CD4-positive, alpha-beta T cell treated with Interleukin-21 for 1 hour (primary cell): ENCODE data around the gene FCN2.

Source experiments
- DNase-seq: peaks from one replicate; pipeline ENCODE4 v3.0.0-alpha.2; 2020

FCN2 gene

GRCh38 chr9:134913041-134913712 is 32.6 kb downstream of the FCN2 start:
- DNase-seq = no peak

GRCh38 chr9:134913713-134914500 is 33.3 kb downstream of the FCN2 start:
- DNase-seq = no peak

- no peak for DNase-seq
Measured at GRCh38 chr9:134914501-134914834, 33.9 kb downstream of the FCN2 start.

GRCh38 chr9:134915046-134915985 is 34.7 kb downstream of the FCN2 start:
- no peak for DNase-seq

GRCh38 chr9:134916161-134916665 is 35.6 kb downstream of the FCN2 start:
- DNase-seq = no peak

GRCh38 chr9:134917431-134918373 is 37.1 kb downstream of the FCN2 start, which contains the start of gene FCN1:
FCN1 (minus strand) TSS chr9:134917912; CDS start chr9:134917871, 41 bp downstream.
- DNase-seq = no peak

GRCh38 chr9:134918646-134919045 is 38.0 kb downstream of the FCN2 start:
- DNase-seq = no peak

- no peak for DNase-seq
Measured at GRCh38 chr9:134919303-134919702, 38.7 kb downstream of the FCN2 start.

GRCh38 chr9:134922066-134922931 is 41.7 kb downstream of the FCN2 start:
- DNase-seq = no peak

- DNase-seq = no peak
Measured at GRCh38 chr9:134922932-134923240, 42.3 kb downstream of the FCN2 start.

- DNase-seq = no peak
Measured at GRCh38 chr9:134923466-134923865, 42.9 kb downstream of the FCN2 start.

GRCh38 chr9:134925011-134925511 is 44.5 kb downstream of the FCN2 start:
- no peak for DNase-seq

- DNase-seq = no peak
Measured at GRCh38 chr9:134928436-134929192, 48.0 kb downstream of the FCN2 start.

GRCh38 chr9:134929193-134930158 is 48.9 kb downstream of the FCN2 start:
- DNase-seq = no peak

GRCh38 chr9:134930398-134930797 is 49.8 kb downstream of the FCN2 start:
- no peak for DNase-seq

- no peak for DNase-seq
Measured at GRCh38 chr9:134932171-134932570, 51.6 kb downstream of the FCN2 start.

- DNase-seq = no peak
Measured at GRCh38 chr9:134932606-134933005, 52.0 kb downstream of the FCN2 start.

GRCh38 chr9:134933076-134933659 is 52.6 kb downstream of the FCN2 start:
- no peak for DNase-seq
